ENCODE results near the gene POLR2J. TPM values are rescaled to one million over a fixed set of nuclear protein-coding genes. Genes with fewer than 3 reads are reported as not detected.
"Not testable (repeated sequence)": the region's sequence is repeated elsewhere in the genome, so short reads cannot be mapped to it uniquely, and the experiment has no call there.

POLR2J gene
- total RNA-seq (2021; ENCODE audit: unreplicated experiment) (69.4 TPM), Bru-seq, nascent RNA (percentile 67 among the genes with signal in this experiment), BruChase-seq, experiment 1, labeled RNA remaining after a 2-hour chase (percentile 65 among the genes with signal in this experiment), BruChase-seq, experiment 2, labeled RNA remaining after a 6-hour chase (percentile 76 among the genes with signal in this experiment)
- polyA plus RNA-seq (2012; ENCODE audit: insufficient read length) = 81.8 TPM
- long read RNA-seq, transcript POLR2J-201 (4 exons, 932 nt) = major isoform, 68 of 126 reads
- long read RNA-seq, partial matches to known transcripts = 5 of 126 reads
- long read RNA-seq, other reads (novel, unspliced or antisense) = 53 of 126 reads

DNA sequence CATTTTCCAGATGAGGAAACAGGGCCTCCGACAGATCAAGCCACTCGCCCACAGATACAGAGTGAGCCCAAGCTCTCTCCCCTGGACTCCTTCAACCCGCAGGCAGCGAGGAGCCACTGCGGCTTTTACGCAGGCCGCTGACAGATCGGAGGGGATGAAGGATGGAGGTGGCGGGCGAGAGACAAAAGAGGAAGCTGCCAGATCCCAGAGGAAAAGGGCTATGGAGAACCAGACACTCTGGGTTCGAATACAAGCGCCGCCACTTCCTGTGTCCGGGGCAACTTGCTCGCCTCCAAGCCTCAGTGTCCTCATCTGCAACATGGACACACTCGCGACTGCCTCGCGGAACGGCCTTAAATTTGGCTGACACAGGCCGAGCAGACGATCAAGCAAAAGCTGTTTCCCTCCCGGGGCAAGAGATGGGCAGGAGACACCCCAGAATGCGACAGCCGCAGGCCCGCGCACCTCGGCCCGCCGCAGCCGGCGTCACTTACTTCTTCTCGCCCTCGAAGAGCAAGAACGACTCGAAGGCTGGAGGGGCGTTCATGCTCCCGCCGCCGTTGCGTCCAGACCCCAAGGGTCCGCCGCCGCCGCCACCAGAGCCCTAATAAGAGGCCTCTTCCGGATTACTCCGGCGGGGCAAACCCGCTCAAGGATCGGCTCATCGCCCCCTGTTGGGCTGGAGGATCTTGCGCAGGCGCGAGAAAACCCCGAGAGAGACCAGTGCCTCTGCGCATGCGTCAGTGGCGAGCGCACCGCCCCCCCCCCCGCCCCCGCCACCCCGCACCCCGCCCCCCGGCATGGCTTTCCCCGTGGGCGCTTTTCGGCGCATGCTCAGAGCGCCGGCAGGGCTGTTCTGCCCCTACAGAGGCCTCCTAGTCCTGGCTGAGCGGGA, at the start of gene POLR2J:
Gene POLR2J (minus strand): TSS at position 609 of the 895 bp plus-strand sequence. CDS start 62 bp downstream, at position 547.
- H3K9me3 ChIP-seq (ENCODE audit: control insufficient read depth, insufficient read depth, low read depth, low read length); H3K27me3 ChIP-seq (ENCODE audit: control insufficient read depth, insufficient read depth, low read length); intact Hi-C loops (cut with micrococcal nuclease; ENCODE audit: unreplicated experiment); POLR2A ChIA-PET; H3K27ac ChIP-seq (ENCODE audit: low read length); H3K36me3 ChIP-seq (ENCODE audit: control insufficient read depth, insufficient read depth, low read length); CTCF ChIA-PET; in situ Hi-C loops (cut with HindIII; ENCODE audit: low pct_unique_long_range_greater_than_20kb, low sequenced_read_pairs); H3K4me1 ChIP-seq (ENCODE audit: control insufficient read depth, insufficient read depth, low read length); DNase-seq (ENCODE audit: low read depth, low spot score): not testable (repeated sequence)
- peak within 1 kb of the TSS; percentile 29 to 39 for H3K4me3 ChIP-seq (ENCODE audit: low read depth in 2 of 2, low read length in 2 of 2)
- BruUV-seq (replicated peaks) = TSS peak; percentile 89
- ATAC-seq = peak; percentile 91

DNA sequence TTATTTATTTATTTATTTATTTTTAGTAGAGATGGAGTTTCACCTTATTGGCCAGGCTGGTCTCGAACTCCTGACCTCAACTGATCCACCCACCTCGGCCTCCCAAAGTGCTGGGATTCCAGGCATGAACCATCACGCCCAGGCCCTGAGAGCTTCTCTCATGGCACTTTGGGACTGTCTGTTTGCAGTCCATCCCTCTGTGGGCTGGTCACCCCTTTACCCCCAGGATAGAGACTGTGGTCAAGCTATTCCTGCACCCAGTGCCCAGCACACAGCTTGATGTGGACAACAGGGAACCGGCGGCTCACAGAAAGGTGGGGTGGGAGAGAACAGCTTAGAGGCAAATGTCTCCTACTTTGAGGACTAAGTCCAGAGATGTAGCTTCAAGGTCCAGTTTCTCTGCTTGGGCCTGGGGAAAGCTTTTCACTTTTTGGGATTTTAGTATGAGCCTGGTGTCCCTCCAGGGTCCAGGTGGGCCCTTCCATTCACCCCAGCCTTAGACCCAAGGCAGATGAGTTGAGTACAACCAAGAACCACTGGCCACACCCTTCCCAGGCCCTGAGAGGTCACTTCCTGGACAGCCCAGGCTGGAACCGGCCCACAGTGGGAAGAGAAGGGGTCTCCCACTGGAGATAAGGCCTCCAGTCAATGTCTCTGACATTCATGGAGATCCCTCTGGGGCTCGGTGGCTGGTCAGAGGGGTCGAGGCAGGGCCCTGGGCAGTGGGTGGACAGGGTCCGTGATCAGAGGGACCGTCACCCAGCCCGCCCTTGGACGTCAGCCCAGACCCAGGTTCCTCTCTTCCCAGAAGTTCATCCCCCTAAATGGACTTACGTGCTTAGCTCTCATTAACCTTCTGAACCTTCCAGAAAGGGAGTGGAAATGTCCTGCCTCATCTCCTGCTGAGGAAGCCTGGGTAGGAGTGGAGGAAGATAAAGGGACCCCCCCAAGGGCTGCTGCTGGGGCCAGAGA, 49.4 kb upstream of the POLR2J start:
- CTCF ChIA-PET; POLR2A ChIA-PET; H3K27ac ChIP-seq (ENCODE audit: low read length); intact Hi-C loops (cut with micrococcal nuclease; ENCODE audit: unreplicated experiment); H3K9me3 ChIP-seq (ENCODE audit: control insufficient read depth, insufficient read depth, low read depth, low read length); ATAC-seq; DNase-seq (ENCODE audit: low read depth, low spot score); H3K36me3 ChIP-seq (ENCODE audit: control insufficient read depth, insufficient read depth, low read length); H3K4me1 ChIP-seq (ENCODE audit: control insufficient read depth, insufficient read depth, low read length); H3K27me3 ChIP-seq (ENCODE audit: control insufficient read depth, insufficient read depth, low read length); BruUV-seq (replicated peaks); in situ Hi-C loops (cut with HindIII; ENCODE audit: low pct_unique_long_range_greater_than_20kb, low sequenced_read_pairs); H3K4me3 ChIP-seq (ENCODE audit: low read depth in 2 of 2, low read length in 2 of 2): not testable (repeated sequence)

DNA sequence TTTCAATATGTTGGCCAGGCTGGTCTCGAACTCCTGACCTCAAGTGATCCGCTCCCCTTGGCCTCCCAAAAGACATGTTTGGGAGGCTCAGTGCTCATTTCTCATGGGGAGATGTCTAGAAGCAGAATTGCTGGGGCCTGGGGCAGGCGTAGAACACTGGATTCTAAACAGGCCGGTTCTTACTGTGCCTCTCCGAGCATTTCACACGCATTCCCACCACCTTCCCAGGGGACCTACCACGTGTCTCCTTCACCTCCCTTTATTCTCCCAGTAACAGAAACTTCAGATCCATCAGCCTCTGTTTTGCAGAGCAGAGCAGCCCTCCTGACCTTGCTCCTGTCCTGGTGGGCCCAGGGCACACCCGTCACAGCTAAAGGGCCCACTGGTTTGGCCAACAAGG, 48.5 kb upstream of the POLR2J start:
- in situ Hi-C loops (cut with HindIII; ENCODE audit: low pct_unique_long_range_greater_than_20kb, low sequenced_read_pairs); BruUV-seq (replicated peaks); CTCF ChIA-PET; H3K36me3 ChIP-seq (ENCODE audit: control insufficient read depth, insufficient read depth, low read length); H3K27me3 ChIP-seq (ENCODE audit: control insufficient read depth, insufficient read depth, low read length); ATAC-seq; DNase-seq (ENCODE audit: low read depth, low spot score); H3K9me3 ChIP-seq (ENCODE audit: control insufficient read depth, insufficient read depth, low read depth, low read length); H3K27ac ChIP-seq (ENCODE audit: low read length); H3K4me1 ChIP-seq (ENCODE audit: control insufficient read depth, insufficient read depth, low read length); POLR2A ChIA-PET; intact Hi-C loops (cut with micrococcal nuclease; ENCODE audit: unreplicated experiment); H3K4me3 ChIP-seq (ENCODE audit: low read depth in 2 of 2, low read length in 2 of 2): not testable (repeated sequence)

GRCh38 chr7:102524803-102525202, 46.1 kb upstream of the POLR2J start:
- intact Hi-C loops (cut with micrococcal nuclease; ENCODE audit: unreplicated experiment); POLR2A ChIA-PET; BruUV-seq (replicated peaks); in situ Hi-C loops (cut with HindIII; ENCODE audit: low pct_unique_long_range_greater_than_20kb, low sequenced_read_pairs); H3K27ac ChIP-seq (ENCODE audit: low read length); H3K27me3 ChIP-seq (ENCODE audit: control insufficient read depth, insufficient read depth, low read length); H3K4me3 ChIP-seq (ENCODE audit: low read depth in 2 of 2, low read length in 2 of 2); CTCF ChIA-PET; H3K4me1 ChIP-seq (ENCODE audit: control insufficient read depth, insufficient read depth, low read length); DNase-seq (ENCODE audit: low read depth, low spot score); H3K9me3 ChIP-seq (ENCODE audit: control insufficient read depth, insufficient read depth, low read depth, low read length); H3K36me3 ChIP-seq (ENCODE audit: control insufficient read depth, insufficient read depth, low read length): not testable (repeated sequence)
- 0 out of 2 replicates have a peak, but pooled peaks have one; percentile 4 for ATAC-seq

DNA sequence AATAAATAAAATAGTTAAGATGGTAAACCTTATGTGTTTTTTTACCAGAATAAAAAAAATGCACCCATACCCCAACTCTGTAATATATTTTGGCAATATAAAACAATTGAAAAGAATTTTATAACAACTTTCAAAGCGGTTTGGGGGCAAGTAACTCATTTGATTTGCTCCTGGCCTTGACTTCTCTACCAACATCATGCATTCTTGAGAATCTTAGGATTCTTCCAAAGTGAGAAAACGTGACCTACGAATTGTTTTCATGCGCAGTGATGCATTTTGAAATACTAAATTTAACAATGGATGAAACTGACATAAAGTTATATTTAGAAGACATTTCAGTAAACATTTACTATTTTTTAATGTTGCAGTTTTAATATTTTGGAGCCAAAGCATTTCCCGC, 42.1 kb upstream of the POLR2J start:
- CTCF ChIA-PET; POLR2A ChIA-PET; intact Hi-C loops (cut with micrococcal nuclease; ENCODE audit: unreplicated experiment); H3K27me3 ChIP-seq (ENCODE audit: control insufficient read depth, insufficient read depth, low read length); ATAC-seq; H3K27ac ChIP-seq (ENCODE audit: low read length); BruUV-seq (replicated peaks); DNase-seq (ENCODE audit: low read depth, low spot score); in situ Hi-C loops (cut with HindIII; ENCODE audit: low pct_unique_long_range_greater_than_20kb, low sequenced_read_pairs); H3K4me1 ChIP-seq (ENCODE audit: control insufficient read depth, insufficient read depth, low read length); H3K36me3 ChIP-seq (ENCODE audit: control insufficient read depth, insufficient read depth, low read length); H3K4me3 ChIP-seq (ENCODE audit: low read depth in 2 of 2, low read length in 2 of 2); H3K9me3 ChIP-seq (ENCODE audit: control insufficient read depth, insufficient read depth, low read depth, low read length): not testable (repeated sequence)

- intact Hi-C loops (cut with micrococcal nuclease; ENCODE audit: unreplicated experiment); H3K27ac ChIP-seq (ENCODE audit: low read length); H3K27me3 ChIP-seq (ENCODE audit: control insufficient read depth, insufficient read depth, low read length); CTCF ChIA-PET; H3K36me3 ChIP-seq (ENCODE audit: control insufficient read depth, insufficient read depth, low read length); in situ Hi-C loops (cut with HindIII; ENCODE audit: low pct_unique_long_range_greater_than_20kb, low sequenced_read_pairs); H3K9me3 ChIP-seq (ENCODE audit: control insufficient read depth, insufficient read depth, low read depth, low read length); DNase-seq (ENCODE audit: low read depth, low spot score); POLR2A ChIA-PET; BruUV-seq (replicated peaks); H3K4me1 ChIP-seq (ENCODE audit: control insufficient read depth, insufficient read depth, low read length): not testable (repeated sequence)
- ATAC-seq = peak; percentile 92
- H3K4me3 ChIP-seq (ENCODE audit: low read depth in 2 of 2, low read length in 2 of 2) = peak within 1 kb of the TSS; percentile 25 to 29; a peak in 2 of 4 replicates
Observed at GRCh38 chr7:102517550-102518147, 38.9 kb upstream of the POLR2J start, which contains the start of gene RASA4B. RASA4B (minus strand) TSS chr7:102517777; CDS start chr7:102517710, 67 bp downstream.

Data from Panc1 (cell line).